AG04450 (cell line): Measurements from ENCODE around the gene PAX6. TPM values are rescaled to one million over a fixed set of nuclear protein-coding genes. Genes with fewer than 3 reads are reported as not detected.

Source experiments
- CTCF ChIA-PET: fragments of 300-600, 350-600 bp; formaldehyde crosslinking; extraction: SDS; loops from one replicate; lab custom pipeline; 2022; ENCODE audit warnings: antibody characterized with exemption, inconsistent platforms; lab: Charles Lee
- POLR2A ChIA-PET: fragments of 350-600 bp; formaldehyde crosslinking; extraction: SDS; loops from one replicate; lab custom pipeline; 2021; ENCODE audit warnings: antibody characterized with exemption, inconsistent platforms; lab: Yijun Ruan, JAX
- DNase-seq: peaks from one replicate; pipeline ENCODE4 v3.0.0-alpha.2; 2011; ENCODE audit warnings: low read depth, low spot score
- H3K27ac ChIP-seq: one replicate; pipeline ENCODE4 v1.5.1; 2012; ENCODE audit warnings: low read depth, low read length, control low read depth
- H3K27me3 ChIP-seq: one replicate; pipeline ENCODE4 v1.6.0; 2012; ENCODE audit warnings: low read length; ENCODE audit not compliant: control insufficient read depth, insufficient read depth
- H3K4me3 ChIP-seq: 2 replicates; pipeline ENCODE4 v1.5.1; 2011; ENCODE audit warnings: mild to moderate bottlenecking, low read depth, low read length, control low read depth
- H3K9me3 ChIP-seq: 2 replicates; pipeline ENCODE4 v1.5.1; 2012; ENCODE audit warnings: low read length; ENCODE audit not compliant: control insufficient read depth, insufficient read depth
- CTCF ChIP-seq: IDR thresholded peaks from 2 replicates; pipeline ENCODE4 v1.5.1; 2011; ENCODE audit warnings: low read depth, low read length, control low read depth, inconsistent platforms
- polyA minus RNA-seq: library from RNA; depleted of rRNA, polyadenylated mRNA; stranded (reverse); fragments of >200 nt; gene quantifications from 2 replicates; pipeline ENCODE4 v1.2.3, GENCODE V29; 2011; rRNA and poly(A)+ RNA removed
- polyA plus RNA-seq: library from polyadenylated mRNA; depleted of rRNA; stranded (reverse); fragments of >200 nt; gene quantifications from 2 replicates; pipeline ENCODE4 v1.2.3, GENCODE V29; 2011; rRNA removed

Gene PAX6
- polyA plus RNA-seq (not detected in 2 replicates), polyA minus RNA-seq (not detected in 2 replicates)

- H3K9me3 ChIP-seq: peaks cover 8% of the 10 kb centered on the region; the same call in 1 of the 2 replicates
- H3K4me3 ChIP-seq: peak within 1 kb of the TSS; percentile 41
- H3K27ac ChIP-seq: no peak within 1 kb of the TSS
- no peak for TF ChIP-seq CTCF
- no peak for DNase-seq
- H3K27me3 ChIP-seq: peaks cover 98% of the 10 kb centered on the region
- CTCF ChIA-PET: interaction anchor here (1.5 kb wide), 1 partner anchor 169 kb away, joined by 3 read pairs; no protein-coding TSS in a partner anchor
- POLR2A ChIA-PET: no interaction called here
Observed at GRCh38 chr11:31810779-31811647, at the start of gene PAX6. TSS of gene PAX6 (minus strand) at chr11:31811322. CDS start at chr11:31806411, 4,911 bp downstream.

GRCh38 chr11:31860391-31860790 is 49.3 kb upstream of the PAX6 start:
- no peak for DNase-seq
- POLR2A ChIA-PET: no interaction called here
- TF ChIP-seq CTCF: no peak
- H3K27me3 ChIP-seq: no peaks in the 10 kb centered on the region
- CTCF ChIA-PET: no interaction called here
- H3K27ac ChIP-seq: no peak overlapping the region
- no peak overlapping the region for H3K4me3 ChIP-seq
- H3K9me3 ChIP-seq: no peaks in the 10 kb centered on the region

GRCh38 chr11:31856248-31856647 is 45.1 kb upstream of the PAX6 start:
- H3K9me3 ChIP-seq: no peaks in the 10 kb centered on the region
- ChIA-PET CTCF (interaction anchor here (0.6 to 1.7 kb wide), 2 partner anchors 15 to 320 kb away, joined by 3 to 7 read pairs; no protein-coding TSS in a partner anchor), POLR2A (no interaction called here)
- no peak for DNase-seq
- no peak overlapping the region for H3K27ac ChIP-seq
- TF ChIP-seq CTCF: no peak
- no peak overlapping the region for H3K4me3 ChIP-seq
- H3K27me3 ChIP-seq: no peaks in the 10 kb centered on the region

GRCh38 chr11:31855466-31855865 is 44.3 kb upstream of the PAX6 start:
- Histone ChIP-seq H3K4me3 (no peak overlapping the region), H3K27me3 (no peaks in the 10 kb centered on the region), H3K27ac (no peak overlapping the region), H3K9me3 (no peaks in the 10 kb centered on the region)
- POLR2A ChIA-PET: no interaction called here
- TF ChIP-seq CTCF: no peak
- DNase-seq: no peak
- CTCF ChIA-PET: interaction anchor here (1.7 kb wide), 1 partner anchor 15 kb away, joined by 7 read pairs; no protein-coding TSS in a partner anchor

DNA sequence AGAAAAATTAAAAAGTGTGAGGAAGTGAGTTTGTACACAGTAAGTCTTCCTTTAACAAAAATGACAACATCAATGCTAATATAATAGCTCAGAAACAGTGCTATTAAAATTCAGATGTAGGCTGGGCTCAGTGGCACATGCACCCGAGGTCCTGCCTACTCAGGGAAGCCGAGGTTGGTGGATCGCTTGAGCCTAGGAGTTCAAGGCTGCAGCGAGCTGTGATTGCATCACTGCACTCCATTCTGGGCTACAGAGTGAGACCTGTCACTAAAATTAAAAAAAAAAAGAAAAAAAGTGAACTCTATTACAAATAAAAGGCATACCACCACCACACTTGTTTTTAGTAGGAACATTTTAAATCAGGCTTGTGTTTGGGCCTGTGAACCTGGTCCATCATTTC is 39.2 kb upstream of the PAX6 start:
- CTCF ChIA-PET: interaction anchor here (0.6 kb wide), 1 partner anchor 20 kb away, joined by 7 read pairs; no protein-coding TSS in a partner anchor

More for the DNA sequence above, 39.2 kb upstream of the PAX6 start:
- H3K9me3 ChIP-seq: no peaks in the 10 kb centered on the region
- no peak for TF ChIP-seq CTCF
- POLR2A ChIA-PET: no interaction called here
- DNase-seq: no peak
- H3K4me3 ChIP-seq: no peak overlapping the region
- no peak overlapping the region for H3K27ac ChIP-seq
- no peaks in the 10 kb centered on the region for H3K27me3 ChIP-seq
